SU-DHL-6 (cell line): ENCODE results near the gene CDC27.

ENCODE experiments used
- H2AFZ ChIP-seq: fragments of 200-600 bp; sonication (generic); 2 replicates; pipeline ENCODE4 v1.6.1; 2014; ENCODE audit warnings: low read depth, mild to moderate bottlenecking, moderate library complexity, mixed read lengths, antibody characterized with exemption, low read length; ENCODE audit not compliant: severe bottlenecking
- H3F3A ChIP-seq: fragments of 200-600 bp; shearing (Covaris generic); 2 replicates; pipeline ENCODE4 v1.6.0; 2016; ENCODE audit warnings: antibody characterized with exemption, mild to moderate bottlenecking; ENCODE audit not compliant: insufficient read depth
- H3K27ac ChIP-seq: fragments of 200-600 bp; sonication (generic); 2 replicates; pipeline ENCODE4 v1.5.1; 2016; ENCODE audit warnings: low read depth, mild to moderate bottlenecking, low read length, moderate library complexity, mixed read lengths
- H3K27me3 ChIP-seq: fragments of 200-600 bp; sonication (generic), shearing (Covaris generic); 2 replicates; pipeline ENCODE4 v1.6.0; 2014; ENCODE audit warnings: mild to moderate bottlenecking, low read length
- H3K36me3 ChIP-seq: fragments of 200-600 bp; sonication (generic); 2 replicates; pipeline ENCODE4 v1.6.1; 2014; ENCODE audit warnings: mild to moderate bottlenecking, low read length, mixed read lengths
- H3K4me2 ChIP-seq: fragments of 300-600, 200-600 bp; shearing (Covaris generic), sonication (generic); 2 replicates; pipeline ENCODE4 v1.6.0; 2014; ENCODE audit warnings: low read length, low read depth, mild to moderate bottlenecking; ENCODE audit not compliant: poor library complexity, severe bottlenecking
- H3K4me3 ChIP-seq: fragments of 200-600 bp; sonication (generic); 2 replicates; pipeline ENCODE4 v1.5.1; 2014; ENCODE audit warnings: antibody characterized with exemption, low read length, mild to moderate bottlenecking, mixed read lengths; ENCODE audit not compliant: insufficient read depth, poor library complexity, severe bottlenecking
- H3K79me2 ChIP-seq: fragments of 200-600 bp; sonication (generic); 2 replicates; pipeline ENCODE4 v1.6.1; 2014; ENCODE audit warnings: mild to moderate bottlenecking, low read length, moderate library complexity; ENCODE audit not compliant: insufficient read depth
- H3K9ac ChIP-seq: fragments of 200-600 bp; sonication (generic); 2 replicates; pipeline ENCODE4 v1.7.0; 2014; ENCODE audit warnings: mild to moderate bottlenecking, low read length
- H3K9me2 ChIP-seq: fragments of 200-600 bp; sonication (generic); replicated peaks from 2 replicates; pipeline ENCODE4 v1.6.1; 2014; ENCODE audit warnings: low read length; ENCODE audit not compliant: insufficient read depth
- H3K9me3 ChIP-seq: fragments of 200-600 bp; sonication (generic); 2 replicates; pipeline ENCODE4 v1.6.1; 2014; ENCODE audit warnings: low read length, mixed read lengths; ENCODE audit not compliant: insufficient read depth
- H4K20me1 ChIP-seq: fragments of 200-600 bp; sonication (generic); 2 replicates; pipeline ENCODE4 v1.6.1; 2014; ENCODE audit warnings: low read depth, mild to moderate bottlenecking, antibody characterized with exemption, low read length, moderate library complexity, mixed read lengths
- CTCF ChIP-seq: fragments of 200-600 bp; sonication (generic); IDR thresholded peaks from one replicate; pipeline ENCODE4 v1.5.1; 2017; ENCODE audit warnings: antibody characterized with exemption, mild to moderate bottlenecking, low read length, moderate library complexity; ENCODE audit not compliant: insufficient read depth, poor library complexity, severe bottlenecking
- EZH2phosphoT487 ChIP-seq: fragments of 200-600 bp; sonication (generic), shearing (Covaris generic); conservative IDR thresholded peaks from 2 replicates; pipeline ENCODE4 v1.6.1; 2018; ENCODE audit warnings: mild to moderate bottlenecking, antibody characterized with exemption, low read length, moderate library complexity, mixed read lengths

CDC27 gene

GRCh38 chr17:47235923-47236322 is 46.8 kb upstream of the CDC27 start:
- Histone ChIP-seq H3K36me3 (no peaks in the 10 kb centered on the region), H3K9me2 (no peaks in the 10 kb centered on the region), H3F3A (no peaks in the 10 kb centered on the region), H3K27ac (no peak overlapping the region), H3K27me3 (no peaks in the 10 kb centered on the region), H4K20me1 (no peaks in the 10 kb centered on the region), H3K9me3 (peaks cover 18% of the 10 kb centered on the region; the same call in 1 of the 2 replicates), H2AFZ (no peak overlapping the region), H3K4me2 (no peak overlapping the region), H3K4me3 (no peak overlapping the region), H3K9ac (no peak overlapping the region), H3K79me2 (no peaks in the 10 kb centered on the region)
- no peak for TF ChIP-seq EZH2phosphoT487
- TF ChIP-seq CTCF: no peak

GRCh38 chr17:47235506-47235905 is 46.4 kb upstream of the CDC27 start:
- Histone ChIP-seq H2AFZ (no peak overlapping the region), H3K9ac (no peak overlapping the region), H3F3A (no peaks in the 10 kb centered on the region), H3K27ac (no peak overlapping the region), H4K20me1 (no peaks in the 10 kb centered on the region), H3K4me3 (no peak overlapping the region), H3K27me3 (no peaks in the 10 kb centered on the region), H3K79me2 (no peaks in the 10 kb centered on the region), H3K4me2 (no peak overlapping the region), H3K9me2 (no peaks in the 10 kb centered on the region), H3K9me3 (peaks cover 18% of the 10 kb centered on the region; the same call in 1 of the 2 replicates), H3K36me3 (no peaks in the 10 kb centered on the region)
- no peak for TF ChIP-seq CTCF
- no peak for TF ChIP-seq EZH2phosphoT487

- Histone ChIP-seq H3K9me2 (no peaks in the 10 kb centered on the region), H3K9me3 (peaks cover 13% of the 10 kb centered on the region; the same call in 1 of the 2 replicates), H4K20me1 (no peaks in the 10 kb centered on the region), H3F3A (no peaks in the 10 kb centered on the region), H3K36me3 (no peaks in the 10 kb centered on the region), H3K4me2 (no peak overlapping the region), H3K27ac (no peak overlapping the region), H3K4me3 (no peak overlapping the region), H3K9ac (no peak overlapping the region), H3K79me2 (no peaks in the 10 kb centered on the region), H2AFZ (no peak overlapping the region), H3K27me3 (no peaks in the 10 kb centered on the region)
- TF ChIP-seq EZH2phosphoT487 (no peak), CTCF (no peak)
Measured at GRCh38 chr17:47232465-47232864, 43.4 kb upstream of the CDC27 start.

GRCh38 chr17:47231866-47232265 is 42.8 kb upstream of the CDC27 start:
- no peak overlapping the region for H3K4me3 ChIP-seq
- peaks cover 8% of the 10 kb centered on the region; the same call in 1 of the 2 replicates for H3K9me3 ChIP-seq
- no peak overlapping the region for H2AFZ ChIP-seq
- no peaks in the 10 kb centered on the region for H3K27me3 ChIP-seq
- H3K9me2 ChIP-seq: no peaks in the 10 kb centered on the region
- no peak overlapping the region for H3K27ac ChIP-seq
- TF ChIP-seq EZH2phosphoT487 (no peak), CTCF (no peak)
- no peaks in the 10 kb centered on the region for H3F3A ChIP-seq
- H3K36me3 ChIP-seq: no peaks in the 10 kb centered on the region
- no peaks in the 10 kb centered on the region for H4K20me1 ChIP-seq
- no peak overlapping the region for H3K4me2 ChIP-seq
- no peaks in the 10 kb centered on the region for H3K79me2 ChIP-seq
- H3K9ac ChIP-seq: no peak overlapping the region
